Activated naive CD8-positive, alpha-beta T cell (primary cell): ENCODE measurements around the gene IPMK.
"Not testable (repeated sequence)": the region's sequence is repeated elsewhere in the genome, so short reads cannot be mapped to it uniquely, and the experiment has no call there.

ENCODE experiments used
- H3K27ac Mint-ChIP-seq: one replicate; pipeline ENCODE4 v1.8.0; 2021; ENCODE audit warnings: mixed read lengths
- H3K27me3 Mint-ChIP-seq: one replicate; pipeline ENCODE4 v1.8.0; 2021; ENCODE audit warnings: mixed read lengths
- H3K36me3 Mint-ChIP-seq: one replicate; pipeline ENCODE4 v1.8.0; 2021; ENCODE audit warnings: mixed read lengths
- H3K4me1 Mint-ChIP-seq: one replicate; pipeline ENCODE4 v1.8.0; 2021; ENCODE audit warnings: low read depth, mixed read lengths
- H3K4me3 Mint-ChIP-seq: one replicate; pipeline ENCODE4 v1.8.0; 2021; ENCODE audit warnings: mild to moderate bottlenecking, mixed read lengths
- H3K9me3 Mint-ChIP-seq: one replicate; pipeline ENCODE4 v1.8.0; 2021; ENCODE audit warnings: low read depth, mixed read lengths

The IPMK gene

GRCh38 chr10:58171146-58171545, 96.5 kb downstream of the IPMK start:
- no peak overlapping the region for H3K27ac Mint-ChIP-seq
- no peaks in the 10 kb centered on the region for H3K9me3 Mint-ChIP-seq
- no peaks in the 10 kb centered on the region for H3K36me3 Mint-ChIP-seq
- peaks cover 6% of the 10 kb centered on the region for H3K27me3 Mint-ChIP-seq
- H3K4me1 Mint-ChIP-seq: no peaks in the 10 kb centered on the region
- H3K4me3 Mint-ChIP-seq: no peak overlapping the region

- no peak overlapping the region for H3K4me3 Mint-ChIP-seq
- H3K4me1 Mint-ChIP-seq: no peaks in the 10 kb centered on the region
- H3K9me3 Mint-ChIP-seq: no peaks in the 10 kb centered on the region
- no peaks in the 10 kb centered on the region for H3K36me3 Mint-ChIP-seq
- no peak overlapping the region for H3K27ac Mint-ChIP-seq
- H3K27me3 Mint-ChIP-seq: peaks cover 15% of the 10 kb centered on the region
Observed at GRCh38 chr10:58164517-58164916, 103.2 kb downstream of the IPMK start.

- Mint-ChIP-seq H3K9me3 (no peaks in the 10 kb centered on the region), H3K27ac (no peak overlapping the region), H3K36me3 (no peaks in the 10 kb centered on the region)
Observed at GRCh38 chr10:58158806-58159205, 108.9 kb downstream of the IPMK start.

GRCh38 chr10:58157076-58157766, 110.5 kb downstream of the IPMK start:
- Mint-ChIP-seq H3K4me1 (no peaks in the 10 kb centered on the region), H3K36me3 (no peaks in the 10 kb centered on the region), H3K27me3 (peaks cover 12% of the 10 kb centered on the region), H3K27ac (no peak overlapping the region), H3K9me3 (no peaks in the 10 kb centered on the region), H3K4me3 (no peak overlapping the region)

More at GRCh38 chr10:58158806-58159205, 108.9 kb downstream of the IPMK start:
- peaks cover 14% of the 10 kb centered on the region for H3K27me3 Mint-ChIP-seq
- H3K4me1 Mint-ChIP-seq: no peaks in the 10 kb centered on the region
- H3K4me3 Mint-ChIP-seq: no peak overlapping the region

GRCh38 chr10:58155941-58156340, 111.8 kb downstream of the IPMK start:
- not testable (repeated sequence) for H3K27ac Mint-ChIP-seq, H3K4me3 Mint-ChIP-seq, H3K36me3 Mint-ChIP-seq, H3K4me1 Mint-ChIP-seq, H3K9me3 Mint-ChIP-seq
- H3K27me3 Mint-ChIP-seq: peaks cover 12% of the 10 kb centered on the region

GRCh38 chr10:58153751-58154150, 113.9 kb downstream of the IPMK start:
- no peak overlapping the region for H3K27ac Mint-ChIP-seq
- peaks cover 11% of the 10 kb centered on the region for H3K27me3 Mint-ChIP-seq
- no peak overlapping the region for H3K4me3 Mint-ChIP-seq
- H3K36me3 Mint-ChIP-seq: no peaks in the 10 kb centered on the region
- H3K4me1 Mint-ChIP-seq: no peaks in the 10 kb centered on the region
- no peaks in the 10 kb centered on the region for H3K9me3 Mint-ChIP-seq

- no peak overlapping the region for H3K4me3 Mint-ChIP-seq
- no peaks in the 10 kb centered on the region for H3K36me3 Mint-ChIP-seq
- H3K27ac Mint-ChIP-seq: no peak overlapping the region
- H3K4me1 Mint-ChIP-seq: no peaks in the 10 kb centered on the region
- H3K27me3 Mint-ChIP-seq: peaks cover 11% of the 10 kb centered on the region
- H3K9me3 Mint-ChIP-seq: no peaks in the 10 kb centered on the region
Observed at GRCh38 chr10:58152673-58153263, 114.9 kb downstream of the IPMK start.

- Mint-ChIP-seq H3K27ac (no peak overlapping the region), H3K27me3 (peaks cover 13% of the 10 kb centered on the region), H3K36me3 (no peaks in the 10 kb centered on the region), H3K9me3 (no peaks in the 10 kb centered on the region), H3K4me3 (no peak overlapping the region), H3K4me1 (no peaks in the 10 kb centered on the region)
Observed at GRCh38 chr10:58150290-58150689, 117.4 kb downstream of the IPMK start.

GRCh38 chr10:58143944-58144343, 123.8 kb downstream of the IPMK start:
- Mint-ChIP-seq H3K4me3 (no peak overlapping the region), H3K36me3 (no peaks in the 10 kb centered on the region), H3K27ac (no peak overlapping the region), H3K4me1 (peaks cover 3% of the 10 kb centered on the region), H3K27me3 (peaks cover 12% of the 10 kb centered on the region), H3K9me3 (no peaks in the 10 kb centered on the region)
